Ureter (tissue), 1 donor: ENCODE measurements around the gene SLC7A10. TPM values are rescaled to one million over a fixed set of nuclear protein-coding genes. Genes with fewer than 3 reads are reported as not detected.
"Not testable (repeated sequence)": the region's sequence is repeated elsewhere in the genome, so short reads cannot be mapped to it uniquely, and the experiment has no call there.

ENCODE experiments used
- DNase-seq: peaks from one replicate; pipeline ENCODE4 v3.0.0-alpha.2; 2020; ENCODE audit warnings: low spot score
- total RNA-seq: library from RNA; stranded (reverse); gene quantifications from one replicate; pipeline ENCODE4 v1.2.4, GENCODE V29; 2023
- donor health status: DM: yes; HTN: yes; CAD: no.

Gene SLC7A10
- total RNA-seq, 1 donor from 2014 or later, result not detected

DNA sequence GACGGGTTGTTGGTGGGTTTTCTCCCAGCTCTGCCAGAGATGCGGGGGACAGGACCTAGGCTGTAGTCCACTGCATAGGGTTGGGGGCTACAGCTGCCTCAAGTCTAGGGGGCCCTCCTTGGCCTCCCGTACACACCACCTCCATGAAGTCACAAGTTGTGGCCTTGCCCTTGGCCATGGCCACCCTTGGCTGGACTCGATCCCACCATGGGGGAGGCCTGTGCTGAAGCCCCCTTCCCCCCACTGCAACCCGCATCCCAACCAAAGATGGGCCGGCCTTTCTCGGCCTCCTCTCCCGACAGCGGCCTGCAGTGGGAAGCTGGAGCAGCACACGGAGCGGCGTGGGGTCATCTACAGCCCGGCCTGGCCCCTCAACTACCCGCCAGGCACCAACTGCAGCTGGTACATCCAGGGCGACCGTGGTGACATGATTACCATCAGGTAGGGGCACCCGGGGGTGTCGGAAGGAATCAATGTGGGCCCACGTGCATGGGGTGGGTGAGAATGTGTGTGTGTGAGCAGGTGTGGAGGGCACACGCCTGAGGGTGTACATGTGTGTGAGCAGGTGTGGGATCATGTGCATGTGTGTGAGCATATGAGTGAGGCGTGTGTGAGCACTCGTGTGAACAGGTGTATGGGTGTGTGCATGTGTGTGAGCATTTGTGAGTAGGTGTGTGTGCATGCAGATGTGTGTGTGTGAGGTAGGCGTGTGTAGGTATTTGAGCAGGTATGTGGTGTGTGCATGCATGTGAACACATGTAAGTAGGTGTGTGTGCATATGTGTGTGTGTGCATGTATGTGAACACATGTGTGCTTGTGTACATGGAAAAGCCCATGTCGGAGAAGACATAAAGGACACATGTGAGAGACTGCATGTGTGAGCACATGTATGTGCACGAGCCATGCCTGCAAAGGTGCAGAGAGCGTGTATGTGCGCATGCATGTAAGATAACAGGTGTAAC, 22.8 kb downstream of the SLC7A10 start:
- no peak for DNase-seq

DNA sequence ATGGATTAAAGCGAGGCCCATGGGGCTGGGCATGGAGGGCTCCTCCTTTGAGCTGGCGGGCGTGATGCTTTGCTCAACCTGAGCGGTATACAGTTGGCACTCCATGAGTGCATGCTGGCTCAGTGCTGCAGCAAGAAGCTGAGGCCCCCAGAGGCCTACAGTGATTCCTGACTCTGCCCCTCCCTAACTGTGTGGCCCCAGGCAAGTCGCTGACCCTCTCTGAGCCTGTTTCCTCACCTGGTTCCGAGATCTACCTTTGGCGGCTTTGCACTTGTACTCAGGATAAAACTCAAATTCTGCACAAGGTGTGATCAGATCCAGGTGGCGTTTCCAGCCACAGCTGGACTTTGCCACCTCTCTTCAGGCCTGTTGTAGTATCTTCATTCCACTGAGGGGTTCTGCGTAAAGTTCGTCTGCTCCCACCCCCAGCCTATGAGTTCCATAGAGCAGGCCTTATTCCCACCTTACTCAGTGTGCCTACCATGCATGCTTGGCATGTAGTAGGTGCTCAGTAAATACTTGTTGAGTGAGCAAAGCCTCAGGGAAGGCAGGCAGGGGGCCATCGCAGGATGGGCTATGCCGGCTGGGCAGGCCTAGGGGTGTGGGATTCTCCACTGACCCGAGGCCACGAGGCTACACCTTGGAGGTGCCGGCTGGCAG, 23.6 kb downstream of the SLC7A10 start:
- no peak for DNase-seq

DNA sequence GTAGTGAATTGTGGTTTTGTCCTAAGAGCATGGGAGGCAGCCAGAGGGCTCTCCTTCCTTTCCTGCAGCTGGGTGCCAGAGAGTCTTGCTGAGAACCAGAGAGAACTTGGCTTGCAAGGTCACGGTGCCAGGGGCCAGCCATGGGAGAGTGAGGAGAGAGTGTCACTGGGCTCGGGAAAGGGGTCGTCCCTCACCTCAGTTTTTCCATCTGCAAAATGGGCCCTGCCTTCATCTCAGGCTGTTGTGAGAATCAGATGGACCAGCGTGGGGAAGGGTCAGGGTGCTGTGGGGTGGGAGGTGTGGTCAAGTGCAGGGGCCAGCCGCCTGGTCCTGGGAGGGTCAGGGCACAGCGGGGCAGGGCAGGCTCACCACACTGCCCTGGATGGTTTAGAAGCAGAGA, 24.2 kb downstream of the SLC7A10 start:
- DNase-seq, result no peak

DNA sequence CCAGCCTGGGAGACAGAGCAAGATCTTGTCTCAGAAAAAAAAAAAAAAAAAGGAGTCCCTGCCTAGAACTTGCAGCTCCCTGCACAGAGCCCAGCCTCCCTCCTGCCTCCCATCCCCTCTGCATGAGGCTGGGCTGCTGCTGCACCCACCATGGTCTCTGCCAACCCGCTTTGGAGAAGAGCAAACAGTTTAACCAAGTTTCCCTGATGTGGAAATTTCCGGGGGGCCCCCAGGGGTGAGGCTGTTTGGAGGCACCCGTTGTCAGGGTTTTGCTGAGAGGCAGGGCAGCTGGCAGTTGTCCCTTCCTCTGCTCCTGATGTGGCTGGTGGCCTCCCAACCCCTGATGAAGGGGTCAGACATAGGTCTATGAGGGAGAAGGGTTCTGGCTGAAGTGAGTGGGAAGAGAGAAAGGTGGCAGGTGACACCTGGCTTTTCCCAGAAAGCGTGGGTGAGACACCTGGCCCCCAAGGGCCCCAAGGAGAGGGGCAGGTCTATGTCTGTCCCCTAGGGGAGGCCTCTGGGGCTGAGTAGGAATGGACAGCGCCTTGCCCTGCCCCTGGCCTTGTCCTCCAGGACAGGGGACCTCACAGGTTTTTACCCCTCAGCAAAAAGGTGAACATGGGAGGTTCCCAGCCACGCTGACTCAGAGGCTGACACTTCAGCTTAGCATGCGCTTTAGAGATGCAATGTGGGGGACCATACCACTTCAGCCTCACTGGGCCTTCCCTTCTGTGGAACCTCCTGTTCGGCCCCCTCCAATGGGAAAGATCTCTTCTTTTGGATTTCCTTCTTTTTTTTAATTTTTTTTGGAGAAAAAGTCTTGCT, 26.0 kb downstream of the SLC7A10 start:
- DNase-seq, result no peak

DNA sequence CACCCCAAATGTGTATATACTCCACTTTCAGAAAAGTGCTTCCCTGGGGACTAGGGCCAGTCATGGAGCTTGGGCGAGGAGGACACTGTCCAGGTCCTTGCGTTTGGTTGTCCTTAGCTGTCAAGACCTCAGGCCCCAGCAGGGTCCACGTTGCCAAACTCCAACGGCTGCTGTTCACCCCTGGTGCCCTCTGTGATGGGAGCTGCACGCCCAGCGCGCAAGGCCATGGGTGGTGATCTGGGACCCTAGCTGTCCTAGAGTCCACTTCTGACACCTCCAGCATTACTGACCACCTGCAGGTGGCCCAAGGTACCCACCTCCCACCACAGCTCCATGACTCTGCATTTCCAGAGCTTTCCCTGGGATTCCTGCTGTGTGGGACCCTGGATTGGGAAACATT, 27.5 kb downstream of the SLC7A10 start:
- DNase-seq, result no peak

DNA sequence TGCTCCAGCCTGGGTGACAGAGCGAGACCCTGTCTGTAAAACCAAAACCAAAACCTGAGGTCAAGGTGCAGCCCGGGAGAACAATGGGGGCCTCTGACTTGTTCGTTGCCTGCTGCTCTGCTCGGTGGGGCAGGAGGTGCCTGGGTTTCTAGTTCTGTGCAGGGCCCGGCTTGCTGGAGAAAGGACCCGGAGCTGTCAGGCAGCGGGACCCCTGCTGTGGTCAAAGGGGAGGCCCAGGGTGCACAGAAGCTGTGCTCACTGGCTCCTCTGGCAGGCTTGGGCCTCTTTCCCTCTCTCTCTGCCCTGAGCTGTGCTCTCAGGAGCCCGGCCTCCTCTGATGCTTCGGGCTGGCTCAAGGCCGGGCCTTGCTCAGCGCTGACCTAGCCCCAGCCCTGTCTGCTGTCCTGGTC, 28.1 kb downstream of the SLC7A10 start:
- no peak for DNase-seq

DNA sequence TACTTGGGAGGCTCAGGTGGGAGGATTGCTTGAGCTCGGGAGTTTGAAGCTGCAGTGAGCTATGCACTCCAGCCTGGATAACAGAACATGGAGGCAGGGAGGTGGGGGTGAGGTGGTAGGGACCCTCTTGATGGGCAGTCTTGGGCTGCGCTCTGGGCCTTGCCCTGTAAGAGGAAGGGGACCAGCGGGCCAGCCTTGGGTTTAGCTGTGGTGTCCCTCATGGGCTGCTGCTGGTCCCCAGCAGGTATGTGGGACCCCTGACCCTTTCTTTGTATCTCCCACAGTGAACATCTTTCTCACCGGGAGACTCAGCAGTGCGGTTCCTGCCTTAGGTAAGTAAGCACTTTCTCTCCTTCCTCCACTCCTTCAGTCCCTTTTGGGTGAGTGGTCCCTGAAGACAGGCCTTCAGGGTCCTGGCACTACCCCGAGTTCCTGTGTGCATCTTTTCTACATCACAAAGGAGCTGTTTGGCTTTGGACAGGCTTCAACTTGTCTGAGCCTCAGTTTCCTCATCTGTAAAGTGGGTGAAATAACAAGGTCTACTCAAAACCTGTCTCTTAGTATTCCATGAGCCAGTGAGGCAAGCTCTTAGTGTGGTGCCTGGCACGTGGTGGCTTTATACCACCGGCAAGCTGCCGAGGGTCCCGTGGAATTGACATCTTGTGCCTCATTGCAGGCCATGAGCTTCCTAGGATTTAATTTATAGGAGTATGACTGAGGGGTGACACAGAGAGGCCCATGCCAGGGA, 29.0 kb downstream of the SLC7A10 start:
- DNase-seq, result no peak

DNA sequence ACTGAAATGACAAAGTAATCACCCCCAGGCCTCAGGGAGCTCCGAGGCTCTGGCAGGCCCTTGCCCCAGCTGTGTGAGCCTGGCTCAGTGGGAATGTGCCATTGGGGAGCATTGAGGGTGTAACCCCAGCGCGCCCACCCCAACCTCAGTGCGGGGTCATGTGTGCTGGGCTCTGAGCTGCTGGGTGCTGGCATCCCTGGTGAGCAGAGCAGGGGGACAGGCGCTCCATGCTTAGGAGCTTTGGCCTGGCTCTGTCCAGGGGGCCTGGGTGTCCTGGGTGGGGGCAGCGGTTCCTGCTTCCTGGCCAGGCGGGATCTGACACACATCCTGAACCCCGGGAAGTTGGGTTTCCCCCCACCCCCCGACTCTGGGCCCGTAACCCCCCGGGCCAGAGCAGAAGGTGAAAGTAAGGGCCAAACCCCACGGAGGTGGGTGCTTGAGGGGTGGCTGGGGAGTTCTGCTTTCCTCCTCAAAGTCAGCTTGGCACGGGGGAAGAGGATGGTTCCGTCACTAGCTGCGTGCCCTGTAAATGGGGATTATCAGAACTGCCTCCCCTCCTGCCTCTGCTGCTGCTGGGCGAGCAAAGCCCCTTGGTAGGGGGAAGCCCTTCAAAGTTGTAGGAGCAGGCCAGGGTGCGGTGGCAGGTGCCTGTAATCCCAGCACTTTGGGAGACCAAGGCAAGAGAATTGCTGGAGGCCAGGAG, 29.9 kb downstream of the SLC7A10 start:
- no peak for DNase-seq

DNA sequence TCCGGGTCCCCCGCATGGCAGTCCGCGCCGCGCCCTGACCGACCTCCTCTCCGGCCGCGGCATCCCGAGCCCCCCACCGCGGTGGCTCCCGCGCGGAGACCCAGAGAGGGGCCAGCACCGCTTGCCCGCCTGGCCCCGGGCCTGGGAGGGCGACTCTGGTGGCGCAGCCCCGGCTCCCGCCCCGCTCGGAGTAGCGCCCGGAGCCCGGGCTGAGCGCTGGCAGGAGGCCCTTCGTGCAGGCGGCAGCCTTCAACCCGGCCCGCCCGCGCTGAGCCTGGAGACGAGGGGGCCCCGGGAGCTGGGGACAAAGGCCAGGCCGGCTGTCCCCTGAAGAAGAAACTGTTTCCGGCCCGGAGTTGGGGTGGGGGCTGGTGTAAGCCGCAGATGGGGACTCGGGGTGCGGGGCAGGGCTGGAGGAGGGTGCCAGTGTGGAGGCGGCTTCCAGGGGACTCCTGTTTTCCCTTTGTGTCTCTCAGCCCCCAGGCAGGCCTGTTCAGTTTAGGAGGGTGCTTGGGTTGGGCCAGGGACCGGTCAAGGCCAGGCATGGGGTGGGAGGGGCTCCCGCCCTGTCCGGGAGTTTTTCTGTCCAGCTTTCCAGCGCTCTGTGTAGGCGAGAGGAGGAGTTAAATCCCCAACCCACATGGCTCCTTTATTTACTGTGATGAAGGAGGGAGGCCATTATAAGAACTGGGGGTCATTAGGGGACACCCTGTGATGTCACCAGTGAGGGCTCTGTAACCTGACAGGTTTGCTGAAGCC, 30.6 kb downstream of the SLC7A10 start:
- peak; percentile 62 for DNase-seq

DNA sequence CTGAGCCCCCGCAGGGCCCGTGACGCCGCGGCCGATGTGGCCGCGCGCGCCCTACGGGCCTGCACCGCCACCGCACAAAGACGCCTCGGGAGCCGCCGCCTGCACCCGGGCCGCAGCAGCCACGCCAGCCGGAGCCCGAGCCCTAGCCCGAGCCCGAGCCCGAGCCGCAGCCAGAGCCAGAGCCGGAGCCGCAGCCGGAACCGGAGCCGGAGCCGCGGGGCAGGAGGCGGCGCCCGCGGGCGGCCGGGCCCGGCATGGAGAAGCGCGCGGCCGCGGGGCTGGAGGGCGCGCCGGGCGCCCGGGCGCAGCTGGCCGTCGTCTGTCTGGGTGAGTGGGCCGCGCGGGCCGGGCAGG, 31.1 kb downstream of the SLC7A10 start:
- no peak for DNase-seq

DNA sequence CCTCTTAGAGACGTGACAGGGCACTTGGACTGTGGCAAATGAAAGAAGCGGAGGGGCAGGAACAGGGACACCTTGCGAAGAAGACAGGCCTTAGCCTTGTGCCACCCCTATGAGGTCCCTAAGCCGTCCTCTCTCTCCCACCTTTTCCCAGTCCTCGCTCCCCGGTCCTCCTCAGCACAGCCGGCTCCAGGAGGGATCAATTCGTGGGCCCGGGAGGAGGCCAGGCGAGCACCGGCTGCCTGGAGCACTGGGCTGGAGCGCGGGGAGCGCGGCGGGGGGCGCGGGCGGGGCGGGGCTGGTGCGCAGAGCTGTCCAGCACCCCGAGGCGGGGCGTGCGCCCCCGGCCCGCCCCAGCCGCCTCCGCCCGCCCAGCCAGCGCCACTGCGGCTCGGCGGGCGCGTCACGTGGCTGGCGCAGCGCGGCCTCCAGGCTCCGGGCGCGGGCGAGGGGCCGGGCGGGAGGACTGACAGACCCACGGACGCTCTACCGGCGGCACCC, 31.7 kb downstream of the SLC7A10 start, which contains the start of gene LRP3:
LRP3 (plus strand) TSS at position 466 of the 498 bp plus-strand sequence. CDS start 456 bp downstream, outside the sequence.
- DNase-seq, result no peak

DNA sequence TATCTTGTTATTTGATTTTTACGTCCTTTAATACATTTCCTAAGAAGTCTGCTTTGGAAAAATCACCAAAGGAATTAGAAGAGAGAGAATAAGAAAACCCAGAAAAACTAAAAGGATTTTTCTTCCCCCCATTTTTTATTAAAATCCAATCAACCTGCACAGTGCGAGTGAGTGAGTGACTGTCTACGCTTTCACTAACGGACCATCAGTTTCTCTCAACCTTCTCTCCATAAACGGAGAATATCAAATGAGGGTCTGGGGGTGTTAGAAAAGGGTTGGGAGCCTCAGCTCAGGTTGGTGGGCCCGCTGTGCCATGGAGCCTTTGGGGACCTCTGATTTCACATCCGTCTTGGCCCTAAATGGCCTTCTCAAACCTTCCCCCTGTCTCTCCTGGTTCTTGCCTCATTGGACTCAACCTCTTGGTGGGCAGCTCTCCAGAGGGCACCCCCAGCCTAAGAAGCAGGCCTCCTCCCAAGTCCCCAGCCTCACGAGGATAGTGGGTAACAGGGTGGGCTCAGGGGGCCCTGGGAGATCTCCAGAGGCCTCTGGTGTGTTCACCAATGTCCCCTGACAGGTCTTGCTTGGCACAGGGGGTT, 32.3 kb downstream of the SLC7A10 start:
- DNase-seq, result no peak

DNA sequence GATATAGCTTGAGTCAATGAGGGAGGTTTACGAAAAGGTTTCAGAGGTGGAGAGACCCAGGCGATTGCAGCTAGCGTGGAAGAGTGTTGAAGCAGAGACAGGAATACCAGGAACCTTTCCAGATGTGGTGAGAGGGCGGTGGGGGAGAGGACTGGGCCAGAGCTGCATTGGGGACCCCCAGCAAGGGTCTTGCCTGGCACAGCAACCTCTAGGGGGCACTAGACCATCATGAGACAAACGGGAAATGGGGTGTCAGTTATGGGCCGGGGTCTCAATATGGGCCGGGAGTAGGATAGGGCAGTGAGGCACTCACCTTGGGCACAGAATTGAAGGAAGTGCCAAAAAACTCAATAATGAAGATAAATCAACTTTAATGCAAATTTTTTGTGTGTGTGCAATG, 33.6 kb downstream of the SLC7A10 start:
- DNase-seq, result no peak

DNA sequence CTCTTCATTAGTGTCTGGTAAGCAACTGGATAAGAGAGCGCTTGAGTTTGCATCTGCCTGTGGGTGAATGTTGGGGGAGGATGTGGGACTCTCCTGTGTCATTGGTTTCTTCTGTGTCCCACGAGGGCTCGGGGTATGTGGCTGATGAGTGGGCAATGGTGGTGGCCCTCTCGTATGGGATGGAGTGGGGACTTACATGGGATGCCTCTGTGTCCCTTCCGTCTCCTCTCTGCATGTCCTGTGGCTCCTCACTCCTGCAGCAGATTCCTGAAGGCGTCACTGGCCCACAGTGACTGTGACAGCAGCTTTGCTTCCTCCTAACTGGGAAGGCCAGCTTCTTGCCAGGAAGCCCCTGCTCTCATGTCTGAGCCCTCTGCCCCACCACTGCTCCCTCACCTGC, 34.1 kb downstream of the SLC7A10 start:
- DNase-seq, result no peak

DNA sequence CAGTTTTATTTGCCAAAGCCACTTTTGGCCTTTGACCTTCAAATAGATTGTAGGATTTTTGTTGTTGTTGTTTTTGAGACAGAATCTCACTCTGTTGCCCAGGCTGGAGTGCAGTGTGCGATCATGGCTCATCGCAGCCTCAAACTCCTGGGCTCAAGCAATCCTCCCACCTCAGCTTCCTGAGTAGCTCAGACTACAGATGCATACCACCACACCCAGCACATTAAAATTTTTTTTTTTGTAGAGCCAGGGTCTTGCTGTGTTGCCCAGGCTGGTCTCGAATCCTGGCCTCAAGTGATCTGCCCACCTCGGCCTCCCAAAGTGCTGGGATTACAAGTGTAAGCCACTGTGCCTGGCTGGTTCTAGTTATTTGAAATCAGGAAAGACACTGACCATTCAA, 34.6 kb downstream of the SLC7A10 start:
- DNase-seq, result not testable (repeated sequence)

DNA sequence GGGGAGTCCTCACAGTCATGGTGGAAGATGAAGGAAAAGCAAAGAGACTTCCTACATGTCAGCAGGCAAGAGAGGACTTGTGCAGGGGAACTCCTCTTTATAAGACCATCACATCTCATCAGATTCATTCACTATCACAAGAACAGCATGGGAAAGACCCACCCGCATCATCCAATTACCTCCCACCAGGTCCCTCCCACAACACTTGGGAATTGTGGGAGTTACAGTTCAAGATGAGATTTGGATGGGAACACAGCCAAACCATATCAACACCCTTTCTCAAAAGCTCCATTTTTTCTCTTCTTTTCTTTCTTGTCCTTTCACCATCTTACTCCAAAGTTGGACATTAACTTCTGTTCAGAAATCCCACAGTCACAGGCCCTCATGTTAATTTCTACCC, 36.2 kb downstream of the SLC7A10 start:
- no peak for DNase-seq

DNA sequence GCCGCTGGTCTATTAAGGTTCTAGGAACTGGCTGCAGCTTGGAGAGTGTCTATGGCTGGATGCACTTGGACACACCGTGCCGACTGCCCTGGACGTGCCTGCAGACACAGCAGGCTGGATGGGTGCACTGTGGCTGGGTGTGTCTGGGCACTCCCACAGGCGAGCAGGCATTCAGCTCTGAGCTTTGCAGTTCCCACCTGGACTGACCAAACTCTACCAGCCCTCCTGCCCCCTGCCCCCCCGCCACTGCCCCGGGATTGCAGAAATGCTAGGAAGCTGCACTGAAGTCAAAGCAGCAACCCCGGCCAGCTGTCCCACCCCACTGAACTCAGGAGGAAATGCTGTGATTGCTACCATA, 38.5 kb downstream of the SLC7A10 start:
- DNase-seq, result no peak

DNA sequence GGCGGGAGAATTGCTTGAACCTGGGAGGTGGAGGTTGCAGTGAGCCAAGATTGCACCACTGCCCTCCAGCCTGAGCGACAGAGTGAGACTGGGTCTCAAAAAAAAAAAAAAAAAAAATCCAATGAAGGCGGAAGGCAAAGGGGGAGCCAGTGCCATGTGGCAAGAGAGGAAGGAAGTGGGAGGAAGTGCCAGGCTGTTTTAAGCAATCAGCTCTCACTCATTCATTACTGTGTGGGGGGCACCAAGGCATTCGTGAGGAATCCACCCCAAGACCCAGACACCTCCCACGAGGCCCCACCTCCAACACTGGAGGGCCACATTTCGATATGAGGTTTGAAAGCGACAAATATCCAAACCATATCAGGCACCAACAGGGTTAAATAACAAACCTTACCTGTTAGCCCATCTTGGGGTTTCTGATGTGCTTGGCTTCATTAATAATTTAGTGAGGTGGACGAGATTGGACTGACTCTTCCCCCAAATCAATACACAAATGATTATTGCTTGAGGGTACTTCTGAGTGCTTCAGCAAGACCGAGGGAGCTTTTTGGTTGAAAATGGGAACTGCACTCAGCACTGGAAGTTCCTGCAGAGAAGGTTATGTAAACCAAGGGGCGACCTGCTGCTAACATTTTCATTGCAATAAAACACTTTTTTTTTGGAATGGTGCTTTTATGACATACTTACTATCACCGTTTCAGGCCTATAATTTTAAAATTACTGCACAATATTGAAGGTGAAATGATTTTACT, 39.0 kb downstream of the SLC7A10 start:
- DNase-seq, result no peak
